H1 (cell line): Measurements from ENCODE around the gene ATP6V0D1. TPM values are rescaled to one million over a fixed set of nuclear protein-coding genes. Genes with fewer than 3 reads are reported as not detected.
A peak's percentile ranks its signal among the peaks of the same experiment; 100 is the strongest.

Experiments used
- CTCF ChIA-PET: fragments of 300-600 bp; sonication (Branson Sonifier 250); formaldehyde crosslinking; loops from one replicate; lab custom pipeline; 2021; ENCODE audit not compliant: partially characterized antibody; lab: Charles Lee
- POLR2A ChIA-PET: fragments of 300-600 bp; sonication (Branson Sonifier 250); formaldehyde crosslinking; loops from one replicate; lab custom pipeline; 2021; ENCODE audit warnings: inconsistent platforms; ENCODE audit not compliant: partially characterized antibody; lab: Charles Lee
- DNase-seq, 2 experiments: peaks; one replicate each; pipeline versions ENCODE4 v3.0.0 to v3.0.0-alpha.2; 2010 to 2022; ENCODE audit warnings: low spot score in 2 of 2, low read depth in 1 of 2, mixed read lengths in 1 of 2
- FAIRE-seq: peaks from 2 replicates; lab custom pipeline; 2011; peaks lifted over from hg19 to GRCh38; lab: Jason Lieb, UNC
- H2AFZ ChIP-seq: 2 replicates; pipeline ENCODE4 v1.8.1; 2012; ENCODE audit warnings: low read length, inconsistent platforms
- H2AK5ac ChIP-seq: 2 replicates; pipeline ENCODE4 v1.6.1; 2013; ENCODE audit warnings: low read depth, low read length
- H2BK120ac ChIP-seq: replicated peaks from 2 replicates; pipeline ENCODE3; 2013; ENCODE audit warnings: low read depth, low read length, inconsistent platforms
- H2BK12ac ChIP-seq: 2 replicates; pipeline ENCODE4 v1.6.1; 2013; ENCODE audit warnings: low read depth, low read length
- H2BK15ac ChIP-seq: 2 replicates; pipeline ENCODE4 v1.6.1; 2013; ENCODE audit warnings: low read length
- H2BK20ac ChIP-seq: 2 replicates; pipeline ENCODE4 v1.6.1; 2013; ENCODE audit warnings: low read length
- H2BK5ac ChIP-seq: 2 replicates; pipeline ENCODE4 v1.6.1; 2013; ENCODE audit warnings: low read depth, low read length
- H3K14ac ChIP-seq: 2 replicates; pipeline ENCODE4 v1.6.1; 2013; ENCODE audit warnings: inconsistent platforms; ENCODE audit not compliant: insufficient read length
- H3K18ac ChIP-seq: 2 replicates; pipeline ENCODE4 v1.6.1; 2013; ENCODE audit warnings: low read length; ENCODE audit errors: extremely low read depth
- H3K23ac ChIP-seq: 2 replicates; pipeline ENCODE4 v1.6.1; 2013; ENCODE audit warnings: inconsistent platforms; ENCODE audit not compliant: insufficient read length
- H3K23me2 ChIP-seq: 2 replicates; pipeline ENCODE4 v1.6.1; 2013; ENCODE audit warnings: low read depth, low read length
- H3K27ac ChIP-seq: 2 replicates; pipeline ENCODE4 v1.6.1; 2011; ENCODE audit warnings: low read depth, low read length, inconsistent platforms
- H3K27me3 ChIP-seq, 4 experiments: replicated peaks in 1 of 4; 1 replicate in 1 of 4; 2 replicates in 3 of 4; pipeline versions ENCODE4 v1.6.1 to v1.8.1; 2011 to 2013; ENCODE audit warnings: low read length in 3 of 4, mild to moderate bottlenecking in 3 of 4, inconsistent platforms in 2 of 4, mixed read lengths in 2 of 4, moderate library complexity in 1 of 4; ENCODE audit not compliant: control insufficient read depth in 3 of 4, insufficient read depth in 3 of 4; ENCODE audit errors: extremely low read depth in 1 of 4
- H3K36me3 ChIP-seq, 4 experiments: 2 replicates each; pipeline versions ENCODE4 v1.6.1 to v1.8.1; 2011 to 2013; ENCODE audit warnings: mild to moderate bottlenecking in 4 of 4, low read length in 3 of 4, moderate library complexity in 2 of 4, control low read depth in 1 of 4, inconsistent platforms in 1 of 4; ENCODE audit not compliant: insufficient read depth in 4 of 4, control insufficient read depth in 2 of 4
- H3K4ac ChIP-seq: replicated peaks from 2 replicates; pipeline ENCODE3; 2013; ENCODE audit warnings: low read length, low read depth, mixed read lengths, inconsistent platforms; ENCODE audit not compliant: insufficient read length
- H3K4me1 ChIP-seq, 4 experiments: replicated peaks in 1 of 4; 1 replicate in 1 of 4; 2 replicates in 3 of 4; pipeline versions ENCODE4 v1.6.1 to v1.8.1; 2011 to 2013; ENCODE audit warnings: low read length in 3 of 4, inconsistent platforms in 2 of 4, mixed read lengths in 1 of 4; ENCODE audit not compliant: insufficient read depth in 4 of 4, control insufficient read depth in 3 of 4
- H3K4me2 ChIP-seq, 2 experiments: 2 replicates each; pipeline versions ENCODE4 v1.6.1 to v1.8.1; 2011 to 2013; ENCODE audit warnings: low read depth in 2 of 2, low read length in 2 of 2, control low read depth in 1 of 2, inconsistent platforms in 1 of 2, mild to moderate bottlenecking in 1 of 2; ENCODE audit not compliant: insufficient read depth in 1 of 2
- H3K4me3 ChIP-seq, 4 experiments: fragments of 200-600, 300-600 bp in 1 of 4; sonication (generic), shearing (Covaris generic), sonication (Bioruptor Twin) in 1 of 4; 2 replicates each; pipeline versions ENCODE4 v1.5.1 to v1.8.1; 2011 to 2016; ENCODE audit warnings: low read length in 4 of 4, low read depth in 3 of 4, control low read depth in 2 of 4, inconsistent platforms in 2 of 4, mild to moderate bottlenecking in 2 of 4, mixed read lengths in 1 of 4, moderate library complexity in 1 of 4; ENCODE audit not compliant: insufficient read depth in 2 of 4; ENCODE audit errors: extremely low read depth in 1 of 4
- H3K56ac ChIP-seq: replicated peaks from 2 replicates; pipeline ENCODE3; 2013; ENCODE audit warnings: low read depth, mild to moderate bottlenecking, mixed read lengths, low read length, inconsistent platforms; ENCODE audit not compliant: insufficient read length
- H3K79me1 ChIP-seq: 2 replicates; pipeline ENCODE4 v1.6.1; 2013; ENCODE audit warnings: low read depth, low read length, control low read depth
- H3K79me2 ChIP-seq, 2 experiments: 2 replicates each; pipeline versions ENCODE4 v1.6.1 to v1.8.1; 2012 to 2013; ENCODE audit warnings: low read length in 2 of 2, mild to moderate bottlenecking in 2 of 2, inconsistent platforms in 1 of 2; ENCODE audit not compliant: insufficient read depth in 2 of 2, control insufficient read depth in 1 of 2
- H3K9ac ChIP-seq, 4 experiments: replicated peaks in 1 of 4; 1 replicate in 1 of 4; 2 replicates in 3 of 4; pipeline versions ENCODE4 v1.6.1 to v1.8.1; 2011 to 2013; ENCODE audit warnings: low read depth in 3 of 4, low read length in 3 of 4, control low read depth in 2 of 4, mild to moderate bottlenecking in 2 of 4, moderate library complexity in 2 of 4, inconsistent platforms in 1 of 4; ENCODE audit errors: extremely low read depth in 1 of 4
- H3K9me3 ChIP-seq, 2 experiments: 2 replicates each; pipeline versions ENCODE4 v1.6.1 to v1.8.1; 2012 to 2013; ENCODE audit warnings: mild to moderate bottlenecking in 2 of 2, moderate library complexity in 2 of 2, control low read depth in 1 of 2, inconsistent platforms in 1 of 2, low read depth in 1 of 2, low read length in 1 of 2, mixed read lengths in 1 of 2; ENCODE audit not compliant: insufficient read depth in 2 of 2
- H4K20me1 ChIP-seq, 2 experiments: replicated peaks in 1 of 2; 2 replicates each; pipeline versions ENCODE3 to v1.8.1; 2011 to 2013; ENCODE audit warnings: inconsistent platforms in 2 of 2, low read length in 2 of 2, mild to moderate bottlenecking in 1 of 2; ENCODE audit not compliant: insufficient read depth in 2 of 2, control insufficient read depth in 1 of 2
- H4K5ac ChIP-seq: 2 replicates; pipeline ENCODE4 v1.6.1; 2013; ENCODE audit warnings: low read length, low read depth, mixed read lengths, inconsistent platforms; ENCODE audit not compliant: insufficient read length
- H4K8ac ChIP-seq: 2 replicates; pipeline ENCODE4 v1.8.0; 2013; ENCODE audit warnings: mild to moderate bottlenecking, moderate library complexity, low read length, inconsistent platforms; ENCODE audit not compliant: insufficient read depth; ENCODE audit errors: extremely low read depth
- H4K91ac ChIP-seq: replicated peaks from 2 replicates; pipeline ENCODE3; 2013; ENCODE audit warnings: low read length, mixed read lengths, inconsistent platforms; ENCODE audit not compliant: insufficient read length
- CEBPB ChIP-seq: IDR thresholded peaks from 2 replicates; pipeline ENCODE4 v1.6.1; 2012; ENCODE audit warnings: low read depth, low read length
- EZH2 ChIP-seq: fragments of 200-600 bp; sonication (generic); IDR thresholded peaks from 2 replicates; pipeline ENCODE4 v1.7.1; 2012; ENCODE audit warnings: low read depth, mild to moderate bottlenecking, moderate library complexity, low read length, inconsistent platforms; ENCODE audit not compliant: severe bottlenecking
- HDAC2 ChIP-seq, 2 experiments: fragments of 300-600 bp in 1 of 2; sonication (generic) in 1 of 2; IDR thresholded peaks; 2 replicates each; pipeline ENCODE4 v1.6.1; 2011 to 2012; ENCODE audit warnings: low read depth in 2 of 2, low read length in 2 of 2, mild to moderate bottlenecking in 2 of 2, moderate library complexity in 2 of 2, borderline replicate concordance in 1 of 2, inconsistent platforms in 1 of 2
- HDAC6 ChIP-seq: IDR thresholded peaks from one replicate; pipeline ENCODE4 v1.7.1; 2012; ENCODE audit warnings: low read depth, mild to moderate bottlenecking, inconsistent platforms, low read length, moderate library complexity
- PHF8 ChIP-seq: fragments of 200-600 bp; sonication (generic); conservative IDR thresholded peaks from 2 replicates; pipeline ENCODE4 v1.7.1; 2012; ENCODE audit warnings: low read depth, mild to moderate bottlenecking, inconsistent platforms, low read length, moderate library complexity
- POLR2AphosphoS5 ChIP-seq: IDR thresholded peaks from 2 replicates; pipeline ENCODE4 v1.6.1; 2011; ENCODE audit warnings: low read depth, low read length
- SP1 ChIP-seq: IDR thresholded peaks from 2 replicates; pipeline ENCODE4 v1.6.1; 2011; ENCODE audit warnings: low read depth, low read length
- SP4 ChIP-seq: IDR thresholded peaks from 2 replicates; pipeline ENCODE4 v1.6.1; 2012; ENCODE audit warnings: low read length, inconsistent platforms
- TCF12 ChIP-seq: IDR thresholded peaks from 2 replicates; pipeline ENCODE4 v1.6.1; 2011; ENCODE audit warnings: low read depth, mild to moderate bottlenecking, low read length
- TEAD4 ChIP-seq: IDR thresholded peaks from 2 replicates; pipeline ENCODE4 v1.6.1; 2012; ENCODE audit warnings: low read depth, low read length, inconsistent platforms, mixed read lengths
- YY1 ChIP-seq: IDR thresholded peaks from 2 replicates; pipeline ENCODE4 v1.6.1; 2011; ENCODE audit warnings: low read depth, mild to moderate bottlenecking, low read length
- WGBS, 2 experiments: shearing (Covaris generic) in 1 of 2; methylation state at CpG; one replicate each; pipeline versions ENCODE4 v1.1.6 to v1.1.7; 2013 to 2015; ENCODE audit warnings: low lambda C conversion rate in 2 of 2, mixed read lengths in 2 of 2, inconsistent platforms in 1 of 2, low coverage in 1 of 2, missing lambda C conversion rate in 1 of 2; ENCODE audit not compliant: insufficient replicate concordance in 2 of 2, insufficient coverage in 1 of 2, insufficient read length in 1 of 2; ENCODE audit errors: extremely low coverage in 1 of 2, missing lambda C conversion rate in 1 of 2; 5-methylcytosine and 5-hydroxymethylcytosine counted together
- polyA plus RNA-seq, 7 experiments: library from polyadenylated mRNA; depleted of rRNA in 3 of 7; stranded (reverse) in 5 of 7; unstranded in 2 of 7; fragments of >200 nt in 5 of 7; fragments of 200-250 nt in 2 of 7; gene quantifications; 1 replicate in 5 of 7; 2 replicates in 1 of 7; 4 replicates in 1 of 7; pipeline versions ENCODE4 v1.2.1 to v1.2.3, GENCODE V29; 2011 to 2013; ENCODE audit warnings: missing spikeins in 2 of 7, mixed read lengths in 2 of 7
- total RNA-seq: library from RNA; stranded (reverse); fragmentation: NEBNext Ultra II Directional; extraction: Animal tissue kit (Norgen Biotek cat#: 25700); gene quantifications from 2 replicates; pipeline ENCODE4 v1.2.1, GENCODE V29; 2021

ATP6V0D1 gene
- total and polyA plus RNA-seq, 2 of the 8 experiments (the other 6 are each of a cell fraction or from before 2014, with no cell fraction given), result 47.3 to 134 TPM

DNA sequence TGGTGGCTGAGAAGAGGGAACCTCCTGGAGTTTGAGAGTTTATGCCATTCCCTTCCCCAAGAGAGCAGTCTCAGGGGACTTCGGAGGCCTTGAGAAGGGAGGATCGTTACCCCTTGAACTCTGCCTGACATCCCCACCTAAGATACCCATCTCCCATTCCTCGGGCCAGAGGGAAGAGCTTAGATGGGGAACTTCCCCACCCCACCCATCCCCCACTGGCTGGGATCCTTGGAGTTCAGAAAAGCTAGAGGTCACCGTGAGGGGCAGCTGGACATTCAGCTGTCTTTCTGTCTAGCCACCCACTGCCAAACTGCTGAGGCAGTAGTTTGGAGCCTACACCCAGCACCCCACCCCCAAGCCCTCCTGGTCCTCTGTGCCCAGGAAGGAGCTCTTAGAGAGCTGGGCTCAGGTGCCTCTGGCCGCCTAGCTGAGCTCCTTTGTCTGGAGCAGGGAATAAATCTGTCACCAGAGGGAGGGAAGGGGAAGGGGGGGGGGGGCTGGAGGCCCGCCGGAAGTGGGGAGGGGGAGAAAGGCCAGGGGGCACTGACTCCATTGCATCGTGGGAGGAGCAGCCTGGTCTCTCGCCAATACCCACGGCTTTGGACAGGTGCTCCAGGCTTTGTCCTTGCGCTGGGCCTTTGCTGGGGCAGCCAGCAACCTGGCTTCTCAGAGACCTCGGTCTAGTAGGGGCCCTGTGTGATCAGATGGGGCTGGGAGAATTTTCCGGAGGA lies 49.0 kb downstream of the ATP6V0D1 start:
- 37% methylated on average over 8 of the region's 13 CpGs; no CpG with 5 or more reads in 1 of the 2 experiments for WGBS, 2 experiments
- ChIA-PET CTCF (interaction anchor here (0.8 to 28.4 kb wide), 7 partner anchors 8 to 166 kb away, joined by 4 to 683 read pairs (median 6); no protein-coding TSS in a partner anchor), POLR2A (interaction anchor here (0.6 to 7.3 kb wide), 7 partner anchors 10 to 105 kb away, joined by 3 to 67 read pairs (median 3); partner anchors contain the start of gene TPPP3)
- 0 out of 2 replicates have a peak overlapping the region, but pooled peaks have one; percentile 55 for H2BK12ac ChIP-seq
- H3K18ac ChIP-seq, result peak overlapping the region; percentile 88
- H3K23me2 ChIP-seq, result peaks cover 17% of the 10 kb centered on the region; the same call in 1 of the 2 replicates
- no peaks in the 10 kb centered on the region for H3K9me3 ChIP-seq
- peak overlapping the region; percentile 81 for H4K91ac ChIP-seq
- 0 out of 2 replicates have a peak overlapping the region, but pooled peaks have one; percentile 48 for H2BK20ac ChIP-seq
- H2BK120ac ChIP-seq, result peak overlapping the region; percentile 81
- H3K56ac ChIP-seq, result peak overlapping the region; percentile 56
- H3K9ac ChIP-seq, result peak overlapping the region; percentile 37 to 72 (median 68); a peak in 6 of 7 replicates
- H2BK15ac ChIP-seq, result peak overlapping the region; percentile 83; the same call in 1 of the 2 replicates
- no peak overlapping the region for H3K23ac ChIP-seq
- H4K20me1 ChIP-seq, result peaks cover 0 to 6% of the 10 kb centered on the region in 2 experiments
- H3K27me3 ChIP-seq, result peaks cover 0 to 19% (median 15%) of the 10 kb centered on the region in 4 experiments; a peak in 6 of 7 replicates
- H3K4ac ChIP-seq, result peak overlapping the region; percentile 91
- DNase-seq, result no peak
- H3K79me1 ChIP-seq, result peaks cover 10% of the 10 kb centered on the region; the same call in 1 of the 2 replicates
- peaks cover 0 to 9% (median 1%) of the 10 kb centered on the region in 4 experiments; a peak in 3 of 8 replicates for H3K36me3 ChIP-seq
- no peaks in the 10 kb centered on the region; a peak in 1 of 4 replicates for H3K79me2 ChIP-seq
- no peak for FAIRE-seq
- no peak overlapping the region for H3K14ac ChIP-seq
- peaks cover 0 to 37% (median 30%) of the 10 kb centered on the region in 4 experiments; a peak in 6 of 7 replicates for H3K4me1 ChIP-seq
- H2AFZ ChIP-seq, result no peak overlapping the region
- H2BK5ac ChIP-seq, result peak overlapping the region; percentile 72; the same call in 1 of the 2 replicates
- H2AK5ac ChIP-seq, result no peak overlapping the region; the same call in 1 of the 2 replicates
- peak overlapping the region; percentile 71 to 86 (median 82) for H3K4me3 ChIP-seq
- H3K27ac ChIP-seq, result peak overlapping the region; percentile 60; the same call in 1 of the 2 replicates
- H3K4me2 ChIP-seq, result peak overlapping the region; percentile 87 to 93
- peak overlapping the region; percentile 88; the same call in 1 of the 2 replicates for H4K8ac ChIP-seq
- H4K5ac ChIP-seq, result peak overlapping the region; percentile 57
- TF ChIP-seq EZH2 (no peak), SP1 (0 out of 2 replicates have a peak, but pooled peaks have one; percentile 12), TEAD4 (no peak), HDAC6 (no peak), TCF12 (no peak), YY1 (no peak), SP4 (no peak), HDAC2 (IDR thresholded peaks at IDR 0.05; ENCODE audit: borderline replicate concordance in 1 of 2, low read depth in 2 of 2, low read length in 2 of 2) (no peak), PHF8 (no peak), POLR2AphosphoS5 (no peak), CEBPB (no peak)
